Measurements from ENCODE around the gene TOLLIP.

The TOLLIP gene

DNA sequence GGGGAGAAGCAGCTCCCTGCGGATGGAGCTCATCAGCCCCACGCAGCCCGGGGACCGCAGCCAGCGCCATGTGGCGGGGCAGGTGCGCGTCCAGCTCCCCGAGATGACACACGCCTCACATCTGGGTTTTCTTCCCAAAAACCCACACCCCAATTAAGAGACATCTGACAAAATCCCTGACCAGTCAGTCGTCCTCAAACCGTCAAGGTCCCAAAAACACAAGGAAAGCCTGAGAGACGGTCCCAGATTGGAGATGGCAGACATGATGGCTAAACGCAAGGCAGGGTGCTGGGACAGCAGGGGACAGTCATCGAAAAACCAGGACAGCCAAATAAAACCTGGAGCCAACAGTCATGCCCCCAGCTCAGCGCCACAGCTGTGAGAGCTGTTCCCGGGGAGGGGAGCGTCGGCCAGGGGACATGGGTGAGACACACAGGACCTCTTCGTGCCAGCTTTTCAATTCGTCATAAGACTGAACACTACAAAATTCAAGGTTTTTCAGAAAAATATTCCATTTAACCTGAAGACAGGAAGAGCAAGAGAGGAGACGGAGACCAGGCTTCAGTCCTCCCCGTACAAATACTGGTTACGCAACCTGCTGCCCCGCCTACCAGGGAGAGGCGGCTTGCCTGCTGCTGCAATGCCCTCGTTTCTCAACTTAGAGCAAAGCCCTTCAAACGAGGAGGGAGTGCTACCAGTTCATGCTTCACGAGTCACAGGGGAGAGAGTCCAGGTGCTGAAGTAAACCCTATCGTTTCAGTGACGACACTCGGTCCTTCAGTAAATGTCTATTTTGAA is 10.5 kb downstream of the TOLLIP start:
- DNase-seq (ENCODE audit: low read depth in 2 of 2), result no peak

DNA sequence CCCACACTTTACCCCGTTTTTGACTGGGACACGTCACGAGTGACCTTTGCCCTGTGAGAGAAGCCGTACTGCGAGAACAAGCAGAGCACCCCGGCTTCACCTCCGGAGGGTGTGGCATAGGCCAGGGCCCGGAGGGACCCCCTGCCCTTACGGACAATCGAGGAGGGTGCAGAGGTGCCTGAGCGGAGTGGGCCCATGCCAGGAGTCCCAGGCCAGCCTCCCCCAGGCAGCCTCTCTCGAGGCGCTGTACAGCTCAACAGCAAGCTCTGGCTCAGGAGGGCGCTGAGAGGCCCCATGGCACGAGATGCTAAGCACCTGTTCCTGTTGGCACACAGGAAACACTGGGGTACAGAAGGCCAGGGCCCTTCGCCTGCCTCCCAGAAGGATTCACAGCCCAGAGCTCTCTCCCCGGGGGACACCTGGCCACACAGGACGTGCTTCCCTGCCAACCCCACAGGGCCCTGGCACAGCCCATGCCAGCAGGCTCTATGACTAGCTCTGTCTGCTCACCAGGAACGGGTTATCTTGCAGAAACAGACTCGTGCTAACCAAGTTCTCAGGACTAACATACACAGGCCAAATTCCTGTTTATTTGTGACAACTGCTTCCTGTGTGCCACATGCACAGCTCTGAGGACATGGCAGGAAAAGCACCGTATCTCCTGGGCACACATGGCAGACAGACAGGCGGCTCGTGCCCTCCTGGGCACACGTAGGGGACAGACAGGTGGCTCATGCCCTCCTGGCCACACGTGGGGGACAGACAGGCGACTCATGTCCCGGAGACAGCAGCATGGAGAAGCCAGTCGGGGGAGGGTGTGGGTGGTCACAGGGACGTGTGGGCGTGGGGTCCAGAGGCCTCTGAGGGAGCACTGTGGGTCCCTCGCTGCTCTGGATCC is 11.6 kb downstream of the TOLLIP start:
- no peak for DNase-seq (ENCODE audit: low read depth in 2 of 2)

DNA sequence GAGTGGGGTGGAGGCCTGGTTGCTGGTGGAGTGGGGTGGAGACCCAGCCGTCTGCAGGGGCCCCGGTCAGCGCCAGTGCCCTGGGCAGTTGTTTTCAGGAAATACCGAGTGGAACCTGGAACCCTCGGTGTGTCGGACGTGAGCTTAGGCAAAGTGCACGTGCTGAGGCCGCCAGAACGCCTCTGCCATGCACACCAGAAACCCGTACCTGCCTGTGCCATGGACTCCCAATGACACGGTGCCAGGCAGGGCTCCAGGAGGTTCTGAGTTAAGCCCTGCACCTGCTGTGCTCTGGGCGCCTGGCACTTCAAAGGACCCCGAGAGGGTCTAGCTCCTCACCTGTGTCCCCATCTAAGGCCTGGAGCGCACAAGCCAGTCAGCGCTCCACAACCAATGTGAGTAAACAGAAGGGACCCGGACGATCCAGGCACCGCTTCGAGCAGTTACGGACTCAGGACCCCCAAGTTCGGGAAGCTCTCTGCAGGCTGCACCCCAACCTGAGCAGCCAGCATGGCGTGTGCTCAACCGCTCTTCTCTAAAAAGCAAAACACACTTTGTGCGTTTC is 12.3 kb downstream of the TOLLIP start:
- DNase-seq (ENCODE audit: low read depth in 2 of 2), result no peak

DNA sequence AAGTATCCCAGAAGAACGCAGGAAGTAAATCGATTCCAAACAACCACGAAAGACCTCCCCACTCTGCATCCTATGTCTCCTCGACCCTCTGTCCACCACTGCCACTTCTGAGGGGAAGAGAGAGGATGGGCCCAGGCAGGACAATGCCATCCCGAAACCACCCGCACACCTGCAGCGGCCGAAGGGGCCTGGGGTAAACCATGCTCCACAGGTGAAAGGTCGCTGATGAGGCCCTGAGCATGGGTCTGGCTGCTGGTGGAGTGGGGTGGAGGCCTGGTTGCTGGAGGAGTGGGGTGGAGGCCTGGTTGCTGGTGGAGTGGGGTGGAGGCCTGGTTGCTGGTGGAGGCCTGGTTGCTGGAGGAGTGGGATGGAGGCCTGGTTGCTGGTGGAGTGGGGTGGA is 13.1 kb downstream of the TOLLIP start:
- no peak for DNase-seq (ENCODE audit: low read depth in 2 of 2)

DNA sequence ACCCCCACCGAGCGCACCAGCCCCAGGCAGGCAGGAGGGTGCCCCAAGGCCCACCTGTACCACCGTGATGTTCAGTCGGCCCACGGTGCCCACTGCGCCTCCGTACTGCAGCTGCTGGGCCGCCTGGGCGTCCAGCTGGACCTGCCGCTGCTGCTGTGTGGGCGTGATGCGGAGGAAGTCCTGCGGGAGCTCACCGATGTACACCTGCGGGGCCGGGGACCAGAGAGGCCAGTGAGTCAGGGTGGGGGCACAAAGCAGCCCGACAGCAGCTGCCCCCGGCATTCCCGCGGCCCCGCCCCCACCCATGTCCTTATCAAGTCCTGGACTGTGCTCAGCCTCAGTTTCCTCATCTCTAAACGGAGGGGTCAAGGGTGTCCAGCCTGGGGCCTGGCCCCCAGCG is 13.8 kb downstream of the TOLLIP start:
- no peak for DNase-seq (ENCODE audit: low read depth in 2 of 2)

DNA sequence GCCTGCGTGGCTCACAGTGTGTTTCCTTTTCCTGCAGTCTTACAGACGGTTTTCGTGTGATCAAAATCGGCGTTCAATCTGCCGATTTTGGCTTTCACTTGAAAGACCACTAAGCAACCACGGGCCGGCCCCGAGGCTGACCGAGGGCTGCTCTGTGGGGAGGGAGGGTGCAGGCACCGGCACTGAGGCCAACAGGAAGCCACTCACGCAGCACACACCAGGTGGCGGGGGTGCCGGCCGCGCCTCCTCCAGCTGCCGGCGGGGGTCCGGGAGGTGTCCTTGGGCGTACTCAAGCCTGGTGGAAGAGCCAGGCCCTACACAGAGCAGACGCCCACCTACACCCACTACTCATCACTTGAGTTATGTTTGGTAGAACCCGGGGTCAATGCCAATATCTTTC is 14.3 kb downstream of the TOLLIP start:
- no peak for DNase-seq (ENCODE audit: low read depth in 2 of 2)

DNA sequence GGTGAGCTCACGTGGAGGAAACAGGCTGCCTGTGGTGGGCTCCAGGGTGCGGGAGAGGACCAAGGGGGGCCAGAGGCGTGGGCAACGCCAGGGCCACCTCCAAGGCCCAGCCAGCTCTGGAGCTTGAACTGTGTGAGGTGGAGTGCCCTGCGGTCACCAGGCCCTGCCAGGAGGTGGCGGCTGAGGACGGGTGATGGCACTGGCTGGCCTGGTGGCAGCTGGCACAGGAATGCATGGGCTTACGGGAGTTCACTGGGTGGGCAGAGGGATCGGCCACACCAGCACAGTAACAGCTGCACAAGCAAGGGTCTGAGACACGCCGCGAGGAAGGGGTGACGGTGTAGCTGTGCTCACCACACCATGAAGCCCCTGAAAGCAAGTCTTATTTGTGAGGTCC is 15.8 kb downstream of the TOLLIP start:
- DNase-seq (ENCODE audit: low read depth in 2 of 2), result no peak

DNA sequence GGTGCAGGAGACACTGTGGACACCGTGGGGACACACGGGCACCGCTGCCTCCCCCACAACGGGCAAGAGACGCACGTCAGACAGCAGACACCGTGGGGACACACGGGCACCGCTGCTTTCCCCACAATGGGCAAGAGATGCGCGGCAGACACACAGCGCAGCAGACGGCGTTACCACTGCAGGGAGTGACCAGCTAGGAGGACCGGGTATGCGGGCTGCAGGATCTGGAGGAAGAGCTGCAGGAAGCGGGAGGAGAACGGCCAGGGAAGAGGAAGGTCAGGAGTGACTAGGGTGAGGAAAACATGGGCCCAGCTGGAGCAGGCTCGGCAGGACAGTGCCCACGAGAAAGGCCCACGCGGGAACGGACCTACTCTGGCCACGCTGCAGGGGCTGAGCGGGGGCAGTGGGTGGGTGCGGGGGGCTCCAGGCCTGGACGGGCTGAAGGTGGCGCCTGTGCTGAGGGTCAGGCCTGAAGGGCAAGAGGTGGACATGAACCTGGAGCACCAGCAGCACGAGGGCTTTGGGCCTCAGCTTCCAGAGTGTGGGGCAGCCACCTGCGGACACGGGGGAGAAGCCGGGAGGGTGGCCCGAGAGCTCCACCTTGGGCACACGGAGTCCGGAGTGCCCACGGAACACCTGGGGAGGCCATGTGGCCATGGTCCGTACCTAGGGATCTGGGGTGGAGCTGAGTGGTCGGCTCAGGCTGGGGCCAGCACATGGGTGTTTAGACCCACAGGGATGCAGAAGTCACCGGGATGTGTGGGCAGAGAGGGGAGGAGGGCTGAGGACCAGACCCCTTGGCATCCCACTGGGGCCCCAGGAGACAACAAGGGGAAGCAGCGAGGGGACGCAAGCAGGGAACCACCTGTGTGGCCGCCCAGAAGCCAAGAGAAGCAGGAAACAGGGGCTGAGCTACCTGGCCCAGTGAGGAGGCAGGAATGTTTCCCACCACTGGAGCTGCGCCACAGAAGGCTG is 16.5 kb downstream of the TOLLIP start:
- no peak for DNase-seq (ENCODE audit: low read depth in 2 of 2)

DNA sequence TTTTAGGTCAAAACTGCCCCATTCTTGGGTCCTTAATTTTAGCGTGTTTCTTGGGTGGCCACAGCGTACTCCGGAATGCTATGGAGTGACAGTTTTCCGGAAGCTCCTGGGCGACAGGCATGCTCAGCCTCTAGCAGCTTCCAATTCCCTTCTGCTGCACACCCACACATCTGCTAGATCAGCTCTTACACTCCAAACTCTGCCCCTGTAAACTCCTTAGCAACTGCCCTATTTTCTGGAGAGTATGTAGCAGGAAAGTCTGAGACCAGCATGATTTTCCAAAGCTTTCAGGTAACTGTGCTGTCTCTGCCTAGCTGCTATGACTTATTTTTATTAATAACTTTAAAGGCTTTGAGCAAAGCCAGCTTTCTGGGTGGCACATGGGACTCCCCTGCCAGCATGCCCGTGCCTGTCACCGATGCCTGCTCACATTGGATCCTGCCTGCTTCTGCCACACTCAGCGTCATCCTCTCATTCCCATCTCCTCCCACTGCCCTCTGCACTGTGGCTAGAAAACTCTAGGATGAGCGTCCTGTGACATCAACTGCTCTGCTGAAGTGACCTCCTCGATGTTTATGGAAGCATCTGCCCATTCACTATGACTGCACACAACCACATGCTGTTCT is 17.3 kb downstream of the TOLLIP start:
- no peak for DNase-seq (ENCODE audit: low read depth in 2 of 2)

DNA sequence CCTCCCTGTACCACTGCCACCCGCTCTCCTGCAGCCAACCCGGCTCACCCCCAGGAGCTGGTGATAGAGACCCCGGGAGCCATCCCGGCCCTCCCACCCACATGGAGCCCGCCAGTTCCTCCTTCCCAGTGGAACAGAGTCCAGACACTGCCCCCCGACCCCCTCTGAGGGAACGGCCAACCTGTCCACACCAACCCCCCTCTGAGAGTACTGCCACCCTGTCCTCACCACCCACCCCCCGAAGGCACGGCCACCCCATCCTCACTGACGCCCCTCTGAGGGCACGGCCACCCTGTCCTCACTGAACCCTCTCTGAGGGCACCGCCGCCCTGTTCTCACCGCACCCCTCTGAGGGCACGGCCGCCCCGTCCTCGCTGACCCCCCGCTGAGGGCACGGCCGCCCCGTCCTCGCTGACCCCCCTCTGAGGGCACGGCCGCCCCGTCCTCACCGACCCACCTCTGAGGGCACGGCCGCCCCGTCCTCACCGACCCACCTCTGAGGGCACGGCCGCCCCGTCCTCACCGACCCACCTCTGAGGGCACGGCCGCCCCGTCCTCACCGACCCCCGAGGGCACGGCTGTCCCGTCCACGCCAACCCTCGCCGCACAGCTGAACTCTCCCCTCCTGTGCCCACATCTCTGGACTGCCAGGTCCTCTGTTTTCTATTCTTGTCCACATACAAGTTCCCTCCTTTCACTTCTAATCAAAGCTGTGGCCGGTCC is 18.0 kb downstream of the TOLLIP start:
- no peak for DNase-seq (ENCODE audit: low read depth in 2 of 2)

DNA sequence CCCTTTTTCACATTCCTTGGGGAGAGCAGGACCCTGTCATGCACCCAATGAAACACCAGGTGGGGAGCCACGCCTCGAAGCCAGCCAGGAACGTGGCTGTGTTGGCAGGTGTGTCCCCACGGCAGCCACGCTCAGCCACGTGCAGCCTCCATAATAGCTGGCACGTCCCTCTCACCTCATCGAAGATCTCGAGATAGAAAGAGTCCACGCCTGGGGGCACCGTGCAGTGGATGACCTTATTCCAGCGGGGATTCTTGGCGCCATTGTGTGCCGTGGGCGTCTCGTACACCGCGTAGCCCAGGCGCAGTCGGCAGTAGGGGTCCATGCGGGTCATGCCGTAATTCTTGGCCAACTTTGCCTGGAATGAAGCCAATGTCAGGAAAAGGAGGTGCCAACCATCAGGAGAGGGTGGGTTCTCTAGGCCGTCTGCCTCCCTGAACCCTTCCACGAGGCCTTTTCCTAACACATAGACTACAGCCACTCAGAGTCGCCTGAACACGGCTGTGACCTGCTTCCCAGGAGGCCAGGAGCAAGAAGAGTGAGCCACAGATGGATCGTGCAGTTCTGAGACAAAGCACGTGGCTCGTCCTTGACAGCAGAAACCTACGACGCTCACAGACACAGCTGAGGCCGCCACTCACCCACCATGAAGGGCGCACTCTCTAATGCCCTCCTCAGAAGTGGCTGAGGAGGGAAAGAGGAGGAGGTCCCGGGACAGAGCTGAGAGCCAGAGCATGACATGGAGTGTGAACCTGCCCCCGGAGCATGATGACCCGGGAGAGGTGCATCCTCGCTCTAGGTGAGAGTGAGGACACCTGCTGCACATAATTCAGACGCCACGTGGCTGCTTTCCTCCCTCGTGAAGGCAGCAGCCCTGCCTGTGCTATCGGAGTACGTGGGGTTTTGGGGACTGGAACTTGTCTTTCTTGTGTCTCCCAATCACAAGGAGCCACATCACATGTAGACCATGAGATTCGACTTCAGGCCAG is 19.1 kb downstream of the TOLLIP start:
- no peak for DNase-seq (ENCODE audit: low read depth in 2 of 2)

DNA sequence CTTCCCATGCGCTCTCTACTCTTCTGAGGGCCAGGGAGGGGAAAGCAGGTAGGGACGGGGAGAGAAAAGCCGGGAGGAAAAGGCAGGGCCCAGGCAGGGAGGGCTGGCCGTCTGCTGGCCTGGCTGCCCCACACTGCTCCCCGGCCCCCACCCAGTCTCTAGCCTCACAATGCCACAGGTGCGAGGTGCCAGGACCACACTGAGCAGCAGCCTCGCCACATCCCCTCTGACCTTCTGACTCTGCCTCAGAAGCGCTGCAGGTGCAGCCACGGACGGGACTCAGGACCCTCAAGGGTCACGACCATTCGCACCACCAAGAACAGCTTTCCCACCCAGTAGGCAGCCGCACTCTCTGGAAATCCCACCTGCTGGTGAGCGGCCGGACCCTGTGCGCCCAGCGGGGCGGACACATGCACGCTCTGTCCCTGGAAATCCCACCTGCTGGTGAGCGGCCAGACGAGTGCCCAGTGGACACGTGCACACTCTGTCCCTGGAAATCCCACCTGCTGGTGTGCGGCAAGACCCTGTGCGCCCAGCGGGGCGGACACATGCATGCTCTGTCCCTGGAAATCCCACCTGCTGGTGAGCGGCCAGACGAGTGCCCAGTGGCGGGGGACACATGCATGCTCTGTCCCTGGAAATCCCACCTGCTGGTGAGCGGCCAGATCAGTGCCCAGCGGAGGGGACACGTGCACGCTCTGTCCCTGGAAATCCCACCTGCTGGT is 20.1 kb downstream of the TOLLIP start:
- no peak for DNase-seq (ENCODE audit: low read depth in 2 of 2)

DNA sequence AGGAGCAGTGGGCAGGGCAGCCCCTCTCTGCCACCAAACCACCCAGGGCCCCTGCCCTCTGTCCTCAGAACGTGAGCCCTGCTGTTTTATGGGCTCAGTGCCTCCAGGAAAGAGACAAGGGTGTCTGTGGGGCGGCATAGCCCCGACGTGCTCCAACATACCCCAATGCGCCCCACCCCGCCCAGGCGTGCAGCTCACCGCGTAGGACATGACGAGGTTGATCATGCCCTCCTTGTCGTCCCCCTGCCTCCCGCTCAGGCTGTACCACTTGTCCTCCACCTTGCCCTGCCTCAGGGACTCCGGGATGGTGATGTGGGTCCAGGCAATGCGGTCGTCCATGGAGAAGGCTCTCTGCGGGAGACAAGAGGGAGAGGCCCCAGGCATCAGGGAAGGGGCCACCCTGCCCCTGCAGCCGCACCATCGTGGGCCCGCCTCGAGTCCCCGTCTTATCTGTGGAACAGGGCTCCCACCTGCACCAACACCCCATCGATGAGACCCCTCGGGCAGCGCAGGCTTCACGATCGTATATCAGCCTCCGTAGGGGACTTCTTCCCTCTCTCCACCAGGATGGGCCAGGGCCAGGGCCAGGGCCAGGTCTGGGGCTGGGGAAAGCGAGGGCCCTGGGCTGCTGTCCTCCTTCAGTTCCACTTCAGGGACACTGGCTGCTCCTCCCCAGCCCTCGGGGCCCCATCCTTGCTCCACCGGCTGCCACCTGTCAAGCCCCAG is 20.8 kb downstream of the TOLLIP start:
- no peak for DNase-seq (ENCODE audit: low read depth in 2 of 2)

DNA sequence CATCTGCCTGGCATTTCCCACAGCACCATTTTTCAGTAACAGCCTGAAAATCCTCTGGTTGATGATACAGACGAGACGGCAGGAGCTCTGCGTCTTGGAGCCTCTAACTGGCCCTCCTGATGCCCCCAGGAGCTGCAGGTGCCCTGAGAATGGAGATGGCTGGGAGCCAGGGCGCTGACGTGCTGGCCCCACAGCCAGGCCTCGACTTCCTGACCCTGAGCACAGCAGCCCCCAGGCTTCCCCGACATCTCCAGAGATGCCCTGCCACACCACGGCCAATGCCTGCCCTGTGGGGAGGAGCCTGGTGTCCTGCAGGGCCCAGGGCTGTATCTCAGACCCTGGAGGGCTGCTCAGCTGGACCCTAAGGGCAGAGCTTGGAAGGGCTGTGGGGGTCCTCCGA is 21.5 kb downstream of the TOLLIP start:
- no peak for DNase-seq (ENCODE audit: low read depth in 2 of 2)

DNA sequence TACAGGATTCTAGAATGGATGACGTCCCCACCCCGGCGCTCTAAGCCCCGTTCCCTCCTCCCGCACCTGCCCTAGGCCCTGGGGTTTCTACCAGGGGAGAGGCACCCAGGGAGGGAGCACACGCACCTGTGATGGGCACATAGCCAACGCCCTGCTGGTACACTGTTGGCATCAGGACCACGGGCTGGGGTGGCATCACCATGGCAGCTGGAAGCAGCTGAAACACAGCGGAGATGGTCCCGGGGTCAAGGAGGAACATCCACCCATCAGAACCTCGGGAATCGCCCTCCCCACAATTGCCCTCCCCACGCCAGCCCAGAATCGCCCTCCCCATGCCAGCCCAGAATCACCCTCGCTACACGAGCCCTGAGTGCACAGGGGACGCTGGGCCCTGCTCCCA is 23.6 kb downstream of the TOLLIP start:
- DNase-seq (ENCODE audit: low read depth in 2 of 2), result no peak

DNA sequence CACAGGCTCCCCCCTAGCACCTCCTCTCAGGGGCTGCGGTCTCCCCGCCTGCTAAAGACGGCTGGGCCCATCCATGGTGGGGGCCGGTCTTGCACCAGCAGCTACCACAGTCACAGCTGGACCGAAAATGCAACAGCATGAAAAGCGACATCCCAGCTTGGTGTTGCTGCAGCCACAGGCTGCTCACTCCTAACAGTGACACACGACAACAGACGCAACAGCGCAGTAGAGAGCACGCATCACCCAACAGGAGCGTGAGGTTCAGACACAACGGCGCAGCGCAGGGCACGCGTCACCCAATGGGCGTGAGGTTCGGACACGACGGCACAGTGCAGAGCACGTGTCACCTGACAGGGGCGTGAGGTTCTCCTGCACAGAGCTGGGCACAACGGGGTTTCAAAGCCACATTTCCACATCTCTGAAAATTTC is 24.1 kb downstream of the TOLLIP start:
- no peak for DNase-seq (ENCODE audit: low read depth in 2 of 2)

DNA sequence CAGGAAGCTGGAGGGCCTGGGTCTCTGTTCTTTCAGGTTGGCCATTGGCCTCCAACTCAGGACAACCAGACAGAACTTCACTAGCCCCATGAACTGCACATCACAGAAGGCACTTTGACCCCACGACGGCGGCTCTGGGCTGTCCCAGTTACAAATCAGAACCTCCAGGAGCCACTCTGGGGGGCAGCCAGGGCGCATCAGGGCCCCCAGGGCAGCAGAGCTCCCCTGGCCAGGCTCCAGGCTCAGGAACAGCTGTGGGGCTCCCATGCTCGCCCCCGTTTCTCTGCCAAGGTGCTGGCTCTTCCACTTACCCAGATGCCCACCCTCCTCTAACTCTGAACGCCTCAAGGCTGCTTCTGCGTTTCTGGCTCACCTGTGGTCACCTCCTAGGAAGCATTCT is 25.5 kb downstream of the TOLLIP start:
- no peak for DNase-seq (ENCODE audit: low read depth in 2 of 2)

DNA sequence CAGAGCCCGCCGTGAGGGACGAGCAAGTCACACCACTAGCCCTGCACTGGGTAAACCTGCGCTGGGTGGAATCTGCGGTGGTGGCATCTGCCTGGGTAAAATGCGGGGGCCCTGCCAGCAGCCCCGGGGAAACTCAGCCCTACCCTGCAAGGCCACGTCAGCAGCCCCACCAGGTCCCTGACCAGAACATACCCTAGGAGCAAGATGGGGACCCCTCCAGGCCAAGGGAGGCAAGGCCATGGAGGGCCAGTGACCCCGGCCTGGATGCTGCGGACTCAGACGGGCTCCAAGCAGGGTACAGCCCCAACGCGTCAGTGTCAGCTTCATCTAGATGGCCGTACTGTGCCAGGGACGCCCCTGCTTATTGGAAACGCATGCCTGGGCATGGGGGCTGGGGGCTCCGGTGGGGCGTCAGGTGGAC is 26.3 kb downstream of the TOLLIP start:
- no peak for DNase-seq (ENCODE audit: low read depth in 2 of 2)
